Transverse colon (tissue), 4 donors: Measurements from ENCODE around the gene PFDN5. TPM values are rescaled to one million over a fixed set of nuclear protein-coding genes. Genes with fewer than 3 reads are reported as not detected.

Experiments used
- DNase-seq: peaks from one replicate; pipeline ENCODE4 v3.0.0-alpha.2; 2019
- H3K27ac ChIP-seq, 4 donors: fragments of 200-600 bp; sonication (generic); 2 replicates each; pipeline ENCODE4 v1.5.1; 2016 to 2018; ENCODE audit warnings: inconsistent platforms in 4 of 4
- H3K27me3 ChIP-seq: fragments of 200-600 bp; sonication (generic); 2 replicates; pipeline ENCODE4 v1.5.1; 2017; ENCODE audit warnings: inconsistent platforms
- H3K36me3 ChIP-seq, 4 donors: fragments of 200-600 bp; sonication (generic); 2 replicates each; pipeline ENCODE4 v1.5.1; 2017 to 2019; ENCODE audit warnings: inconsistent platforms in 4 of 4
- H3K4me1 ChIP-seq, 4 donors: fragments of 200-600 bp; sonication (generic); 2 replicates each; pipeline ENCODE4 v1.5.1; 2017 to 2020; ENCODE audit warnings: inconsistent platforms in 4 of 4
- H3K4me3 ChIP-seq, 4 donors: fragments of 200-600 bp; sonication (generic); 1 replicate in 1 of 4; 2 replicates in 3 of 4; pipeline versions ENCODE4 v1.5.1 to v1.6.1; 2017 to 2019; ENCODE audit warnings: inconsistent platforms in 4 of 4
- H3K9me3 ChIP-seq, 2 donors: fragments of 200-600 bp; sonication (generic); 2 replicates each; pipeline ENCODE4 v1.5.1; 2017 to 2019; ENCODE audit warnings: inconsistent platforms in 2 of 2
- CTCF ChIP-seq, 5 experiments: fragments of 200-600 bp in 3 of 5; fragments of 450-650 bp in 2 of 5; sonication (generic) in 3 of 5; IDR thresholded peaks; 1 replicate in 2 of 5; 2 replicates in 3 of 5; pipeline ENCODE4 v1.5.1; 2016 to 2017; ENCODE audit warnings: antibody characterized with exemption in 5 of 5, inconsistent platforms in 3 of 5, mild to moderate bottlenecking in 2 of 5, moderate library complexity in 1 of 5
- EP300 ChIP-seq: sonication (generic); formaldehyde crosslinking; IDR thresholded peaks from one replicate; pipeline ENCODE4 v1.6.1; 2017; ENCODE audit warnings: antibody characterized with exemption, low read depth
- POLR2A ChIP-seq: fragments of 450-650 bp; IDR thresholded peaks from one replicate; pipeline ENCODE4 v1.6.1; 2016; ENCODE audit warnings: antibody characterized with exemption, mild to moderate bottlenecking, moderate library complexity
- POLR2AphosphoS5 ChIP-seq, 3 donors: sonication (generic); formaldehyde crosslinking; IDR thresholded peaks; one replicate each; pipeline ENCODE4 v1.6.1; 2016; ENCODE audit warnings: antibody characterized with exemption in 3 of 3
- WGBS, 2 donors: methylation state at CpG; one replicate each; pipeline ENCODE4 v1.1.5; 2018; ENCODE audit warnings: low coverage in 1 of 2; 5-methylcytosine and 5-hydroxymethylcytosine counted together
- in situ Hi-C, 4 donors: fragments of 200-750 bp; cut with MboI; loops; one replicate each; pipeline versions ENCODE4 v1.15.0 to v1.15.1; 2017; ENCODE audit warnings: low sequenced_read_pairs in 3 of 4, low pct_ligation_motif_present in 1 of 4, low pct_unique_long_range_greater_than_20kb in 1 of 4
- intact Hi-C: fragments of 100-400 bp; cut with DNase I; formaldehyde crosslinking; loops from one replicate; pipeline ENCODE4 v1.15.1; 2023; ENCODE audit warnings: low total_unique reads
- total RNA-seq, 4 donors: library from RNA; depleted of rRNA; stranded (reverse); fragments of >200 nt; gene quantifications; one replicate each; pipeline ENCODE4 v1.1.0, GENCODE V29; 2016

The PFDN5 gene
- total RNA-seq, 4 donors from 2014 or later, result 244 to 451 (median 381) TPM

DNA sequence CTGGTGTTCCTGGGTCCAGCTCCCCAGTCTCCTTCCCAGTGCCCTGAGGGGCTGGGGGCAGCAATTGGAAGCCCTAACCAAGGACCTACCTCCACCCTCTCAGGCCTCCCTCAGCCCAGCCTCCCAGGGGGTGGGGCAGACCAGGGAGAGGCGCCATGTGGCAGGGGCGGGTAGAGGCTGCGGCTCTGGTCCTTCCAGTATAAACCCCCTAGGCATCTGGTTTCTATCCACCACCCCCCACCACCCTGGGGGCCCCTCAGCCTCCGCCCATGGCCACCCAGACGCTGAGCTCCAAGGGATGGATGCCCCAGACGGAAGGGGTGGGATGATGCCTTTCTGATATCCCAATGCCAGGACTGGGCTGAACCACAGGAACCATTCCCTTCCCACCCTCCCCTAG, 43.6 kb downstream of the PFDN5 start:
- in situ Hi-C loops (no loop called here), intact Hi-C loops (no loop called here)
- no peaks in the 10 kb centered on the region for H3K36me3 ChIP-seq
- H3K4me1 ChIP-seq, result peaks cover 0 to under 1% (median 0%) of the 10 kb centered on the region in 4 donors
- DNase-seq, result no peak
- no peaks in the 10 kb centered on the region for H3K9me3 ChIP-seq
- no peak overlapping the region for H3K4me3 ChIP-seq
- peaks cover 49% of the 10 kb centered on the region for H3K27me3 ChIP-seq
- WGBS, 2 donors, result 0 to 27% methylated on average over 1 to 6 of the region's 6 CpGs
- TF ChIP-seq POLR2AphosphoS5 (IDR thresholded peaks at IDR 0.05) (no peak), CTCF (IDR thresholded peaks at IDR 0.05) (no peak), POLR2A (no peak), EP300 (no peak)
- no peak overlapping the region for H3K27ac ChIP-seq

GRCh38 chr12:53340398-53340797, 45.1 kb downstream of the PFDN5 start:
- no peak for TF ChIP-seq EP300
- no peak for TF ChIP-seq CTCF (IDR thresholded peaks at IDR 0.05)
- no peak for TF ChIP-seq POLR2A
- no peak for TF ChIP-seq POLR2AphosphoS5 (IDR thresholded peaks at IDR 0.05)
- in situ Hi-C loops (loop anchor here in 2 of 4 donors (5.0 to 10.0 kb wide), 2 partner anchors 72 to 164 kb away; partner anchors contain the start of genes NPFF (in 1 of the 2) and TARBP2 (in 1 of the 2)), intact Hi-C loops (loop anchor here (10.0 kb wide), 1 partner anchor 164 kb away; the partner anchor contains the start of genes NPFF and TARBP2)
- no peak for DNase-seq
- no peaks in the 10 kb centered on the region for H3K36me3 ChIP-seq
- no peaks in the 10 kb centered on the region for H3K9me3 ChIP-seq
- H3K4me1 ChIP-seq, result peaks cover 0 to 7% (median 3%) of the 10 kb centered on the region in 4 donors
- peaks cover 39% of the 10 kb centered on the region for H3K27me3 ChIP-seq
- H3K27ac ChIP-seq, result no peak overlapping the region
- H3K4me3 ChIP-seq, result no peak overlapping the region
- WGBS, 2 donors, result 81% methylated on average over 9 of the region's 9 CpGs; no CpG with 5 or more reads in 1 of the 2 donors

DNA sequence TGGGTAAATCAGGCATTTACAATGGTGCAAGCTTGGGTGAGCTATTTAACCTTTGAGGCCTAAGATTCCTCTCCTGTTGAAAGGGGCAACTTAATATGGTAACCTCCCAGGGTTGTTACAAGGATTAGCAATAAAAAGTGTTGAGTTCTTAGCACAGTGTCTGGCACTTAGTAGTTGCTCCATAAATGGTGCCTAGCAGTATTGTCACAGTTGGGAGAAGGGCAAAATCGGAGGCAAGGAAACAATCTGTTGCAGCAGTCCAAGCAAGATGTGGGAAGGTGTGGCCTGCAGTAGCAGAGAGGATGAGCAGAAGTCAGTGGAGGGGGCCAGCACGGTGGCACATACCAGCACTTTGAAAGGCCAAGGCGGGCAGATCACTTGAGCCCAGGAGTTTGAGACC, 48.1 kb downstream of the PFDN5 start:
- no peak overlapping the region for H3K4me3 ChIP-seq
- DNase-seq, result no peak
- no peak overlapping the region for H3K27ac ChIP-seq
- H3K4me1 ChIP-seq, result peaks cover 0 to 13% (median 5%) of the 10 kb centered on the region in 4 donors
- no peak for TF ChIP-seq POLR2AphosphoS5 (IDR thresholded peaks at IDR 0.05)
- TF ChIP-seq POLR2A, result no peak
- no peak for TF ChIP-seq EP300
- no peak for TF ChIP-seq CTCF (IDR thresholded peaks at IDR 0.05)
- H3K9me3 ChIP-seq, result no peaks in the 10 kb centered on the region
- in situ Hi-C loops, result loop anchor here in 2 of 4 donors (5.0 to 10.0 kb wide), 2 partner anchors 69 to 161 kb away; partner anchors contain the start of genes NPFF (in 1 of the 2) and TARBP2 (in 1 of the 2)
- intact Hi-C loops, result loop anchor here (10.0 kb wide), 1 partner anchor 161 kb away; the partner anchor contains the start of genes NPFF and TARBP2
- H3K27me3 ChIP-seq, result peaks cover 10% of the 10 kb centered on the region
- WGBS, 2 donors, result 60 to 67% methylated on average over 3 of the region's 3 CpGs
- no peaks in the 10 kb centered on the region for H3K36me3 ChIP-seq

- intact Hi-C loops, result loop anchor here (1.0 to 10.0 kb wide), 2 partner anchors 19 to 161 kb away; partner anchors contain the start of genes NPFF and TARBP2
- in situ Hi-C loops, result loop anchor here in 2 of 4 donors (5.0 to 10.0 kb wide), 2 partner anchors 68 to 161 kb away; partner anchors contain the start of genes NPFF (in 1 of the 2) and TARBP2 (in 1 of the 2)
- Histone ChIP-seq H3K27ac (peak overlapping the region in 1 of 4 donors; percentile 89), H3K4me1 (peaks cover 0 to 13% (median 5%) of the 10 kb centered on the region in 4 donors), H3K4me3 (no peak overlapping the region), H3K27me3 (peaks cover 5% of the 10 kb centered on the region), H3K9me3 (no peaks in the 10 kb centered on the region), H3K36me3 (no peaks in the 10 kb centered on the region)
- TF ChIP-seq CTCF (IDR thresholded peaks at IDR 0.05) (no peak), POLR2A (no peak), EP300 (no peak), POLR2AphosphoS5 (IDR thresholded peaks at IDR 0.05) (no peak)
- 97 to 100% methylated on average over 2 to 4 of the region's 4 CpGs for WGBS, 2 donors
- DNase-seq, result no peak
Observed at GRCh38 chr12:53343969-53344368, 48.6 kb downstream of the PFDN5 start.
